Mesendoderm (in vitro differentiated cells): Measurements from ENCODE around the gene CMTM5.

ENCODE experiments used
- DNase-seq: peaks from one replicate; pipeline ENCODE4 v3.0.0; 2013
- H2AK5ac ChIP-seq: 2 replicates; pipeline ENCODE4 v1.6.1; 2013; ENCODE audit warnings: low read length, inconsistent platforms
- H2BK120ac ChIP-seq: 2 replicates; pipeline ENCODE4 v1.6.1; 2013; ENCODE audit warnings: low read depth, mild to moderate bottlenecking, low read length, moderate library complexity, mixed read lengths
- H2BK15ac ChIP-seq: replicated peaks from 2 replicates; pipeline ENCODE4 v1.6.1; 2013; ENCODE audit warnings: low read depth, mild to moderate bottlenecking, moderate library complexity
- H2BK5ac ChIP-seq: 2 replicates; pipeline ENCODE4 v1.6.1; 2013; ENCODE audit warnings: low read length, inconsistent platforms
- H3K18ac ChIP-seq: 2 replicates; pipeline ENCODE4 v1.6.1; 2013; ENCODE audit warnings: mild to moderate bottlenecking, low read length, mixed read lengths
- H3K23ac ChIP-seq: one replicate; pipeline ENCODE4 v1.6.1; 2013; ENCODE audit warnings: low read length
- H3K27ac ChIP-seq: 2 replicates; pipeline ENCODE4 v1.5.1; 2013; ENCODE audit warnings: low read depth, mild to moderate bottlenecking, inconsistent platforms, low read length, moderate library complexity
- H3K27me3 ChIP-seq: 2 replicates; pipeline ENCODE4 v1.6.1; 2013; ENCODE audit warnings: low read length, control low read depth, mild to moderate bottlenecking, inconsistent platforms; ENCODE audit not compliant: insufficient read depth, poor library complexity
- H3K36me3 ChIP-seq: 2 replicates; pipeline ENCODE4 v1.6.1; 2013; ENCODE audit warnings: low read length, inconsistent platforms; ENCODE audit not compliant: control insufficient read depth, insufficient read depth
- H3K4ac ChIP-seq: one replicate; pipeline ENCODE4 v1.6.1; 2013; ENCODE audit warnings: low read depth, mild to moderate bottlenecking, low read length, moderate library complexity
- H3K4me1 ChIP-seq: 2 replicates; pipeline ENCODE4 v1.6.1; 2013; ENCODE audit warnings: low read depth, low read length, inconsistent platforms; ENCODE audit not compliant: control insufficient read depth
- H3K4me2 ChIP-seq: 2 replicates; pipeline ENCODE4 v1.6.1; 2013; ENCODE audit warnings: low read length
- H3K4me3 ChIP-seq: 2 replicates; pipeline ENCODE4 v1.5.1; 2013; ENCODE audit warnings: mild to moderate bottlenecking, low read length
- H3K56ac ChIP-seq: one replicate; pipeline ENCODE4 v1.6.1; 2013; ENCODE audit warnings: low read length
- H3K79me1 ChIP-seq: 2 replicates; pipeline ENCODE4 v1.6.1; 2013; ENCODE audit warnings: low read length, inconsistent platforms
- H3K79me2 ChIP-seq: 2 replicates; pipeline ENCODE4 v1.6.1; 2013; ENCODE audit warnings: mild to moderate bottlenecking, low read length; ENCODE audit not compliant: control insufficient read depth, insufficient read depth
- H3K9ac ChIP-seq: 2 replicates; pipeline ENCODE4 v1.6.1; 2013; ENCODE audit warnings: low read length, inconsistent platforms
- H4K5ac ChIP-seq: one replicate; pipeline ENCODE4 v1.6.1; 2013; ENCODE audit warnings: low read length
- H4K8ac ChIP-seq: one replicate; pipeline ENCODE4 v1.6.1; 2013; ENCODE audit warnings: low read depth, mild to moderate bottlenecking, control low read depth, low read length, moderate library complexity
- WGBS: extraction: QIAGEN DNeasy Blood & Tissue Kit; methylation state at CpG from one replicate; pipeline ENCODE4 v1.1.7; 2013; ENCODE audit warnings: low lambda C conversion rate, missing lambda C conversion rate; ENCODE audit not compliant: insufficient coverage; ENCODE audit errors: extremely low coverage; 5-methylcytosine and 5-hydroxymethylcytosine counted together

Gene CMTM5

DNA sequence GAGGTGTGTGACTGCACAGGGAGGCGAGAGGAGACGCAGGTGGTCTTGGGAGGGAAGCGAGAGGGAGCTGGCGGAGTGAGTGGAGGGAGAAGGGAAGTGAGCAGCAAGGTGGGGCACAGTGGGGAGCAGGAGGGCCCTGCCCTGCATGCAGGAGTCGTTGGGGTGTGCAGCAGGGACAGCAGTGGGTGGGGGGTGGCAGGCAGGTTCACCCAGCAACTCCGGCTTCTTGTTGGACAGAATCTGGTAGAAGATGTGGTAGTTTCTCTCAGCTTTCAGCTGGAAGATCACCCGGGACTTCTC, 26.2 kb downstream of the CMTM5 start:
- Histone ChIP-seq H3K4me1 (no peaks in the 10 kb centered on the region), H3K27me3 (no peaks in the 10 kb centered on the region), H2AK5ac (no peak overlapping the region), H3K4ac (no peak overlapping the region), H3K36me3 (no peaks in the 10 kb centered on the region), H3K56ac (no peak overlapping the region), H3K79me1 (no peaks in the 10 kb centered on the region), H2BK15ac (no peak overlapping the region), H4K5ac (no peak overlapping the region), H3K18ac (no peak overlapping the region), H3K79me2 (no peaks in the 10 kb centered on the region), H3K9ac (no peak overlapping the region), H3K4me3 (no peak overlapping the region), H3K27ac (no peak overlapping the region), H3K4me2 (no peak overlapping the region), H2BK120ac (no peak overlapping the region), H3K23ac (no peak overlapping the region), H4K8ac (no peak overlapping the region), H2BK5ac (no peak overlapping the region)
- no CpG with 5 or more reads among the region's 7 CpGs for WGBS
- DNase-seq = no peak

DNA sequence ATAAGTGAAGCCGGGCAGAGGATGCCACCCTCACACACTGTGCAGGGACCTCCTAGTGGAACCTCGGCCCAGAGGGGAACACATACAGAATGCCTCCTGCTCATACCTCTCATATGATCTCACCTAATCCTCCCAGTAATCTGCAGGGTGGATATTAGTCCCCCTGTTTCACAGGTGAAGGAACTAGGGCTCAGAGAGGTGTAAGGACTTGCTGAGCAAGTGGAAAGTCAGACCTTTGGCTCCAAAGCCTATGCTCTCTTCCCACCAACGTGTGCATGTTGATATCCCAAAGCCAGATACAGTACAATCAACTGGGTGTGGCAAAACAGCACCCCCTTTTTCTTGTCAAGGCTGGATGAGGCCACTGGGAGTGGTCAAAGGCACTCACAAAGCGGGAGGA, 27.1 kb downstream of the CMTM5 start:
- Histone ChIP-seq H3K27me3 (no peaks in the 10 kb centered on the region), H4K5ac (no peak overlapping the region), H3K56ac (no peak overlapping the region), H3K4me2 (no peak overlapping the region), H3K4me3 (no peak overlapping the region), H3K4me1 (no peaks in the 10 kb centered on the region), H3K79me2 (no peaks in the 10 kb centered on the region), H3K4ac (no peak overlapping the region), H3K18ac (no peak overlapping the region), H2BK120ac (no peak overlapping the region), H3K27ac (no peak overlapping the region), H4K8ac (no peak overlapping the region), H3K23ac (no peak overlapping the region), H2AK5ac (no peak overlapping the region), H2BK5ac (no peak overlapping the region), H2BK15ac (no peak overlapping the region), H3K9ac (no peak overlapping the region), H3K79me1 (no peaks in the 10 kb centered on the region), H3K36me3 (no peaks in the 10 kb centered on the region)
- DNase-seq = no peak
- no CpG with 5 or more reads among the region's 4 CpGs for WGBS

DNA sequence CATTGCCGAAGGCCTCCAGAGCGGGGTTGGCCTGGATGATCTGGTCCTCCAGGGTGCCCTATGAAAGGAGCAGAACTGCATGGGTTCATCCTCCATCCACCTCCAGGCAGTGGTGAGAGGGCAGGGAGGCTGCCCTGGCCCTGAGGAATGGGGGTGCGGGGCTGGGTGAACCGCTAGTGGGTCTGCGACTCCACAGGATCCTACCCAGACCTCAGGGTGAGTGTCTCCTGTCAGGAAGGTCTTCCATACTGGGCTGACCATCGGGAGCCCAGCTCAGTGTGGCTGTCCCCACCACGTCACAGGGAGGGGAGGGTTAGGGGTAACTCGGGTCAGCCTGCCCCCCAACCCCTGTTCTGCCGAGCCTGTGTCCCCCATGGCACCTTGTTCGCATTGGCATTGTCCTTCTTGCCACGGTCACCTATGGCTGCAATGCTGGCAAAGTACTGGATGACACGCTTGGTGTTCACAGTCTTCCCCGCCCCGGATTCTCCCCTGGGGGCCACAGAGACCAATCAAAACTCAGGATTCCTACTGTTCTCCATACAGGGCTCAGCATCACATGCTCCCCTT, 27.6 kb downstream of the CMTM5 start:
- Histone ChIP-seq H2BK120ac (no peak overlapping the region), H2BK15ac (no peak overlapping the region), H3K27me3 (no peaks in the 10 kb centered on the region), H3K18ac (no peak overlapping the region), H3K36me3 (no peaks in the 10 kb centered on the region), H4K5ac (no peak overlapping the region), H3K79me2 (no peaks in the 10 kb centered on the region), H3K27ac (no peak overlapping the region), H2BK5ac (no peak overlapping the region), H3K79me1 (no peaks in the 10 kb centered on the region), H3K56ac (no peak overlapping the region), H3K9ac (no peak overlapping the region), H4K8ac (no peak overlapping the region), H2AK5ac (no peak overlapping the region), H3K23ac (no peak overlapping the region), H3K4ac (no peak overlapping the region), H3K4me2 (no peak overlapping the region), H3K4me3 (no peak overlapping the region), H3K4me1 (no peaks in the 10 kb centered on the region)
- no peak for DNase-seq
- no CpG with 5 or more reads among the region's 14 CpGs for WGBS

DNA sequence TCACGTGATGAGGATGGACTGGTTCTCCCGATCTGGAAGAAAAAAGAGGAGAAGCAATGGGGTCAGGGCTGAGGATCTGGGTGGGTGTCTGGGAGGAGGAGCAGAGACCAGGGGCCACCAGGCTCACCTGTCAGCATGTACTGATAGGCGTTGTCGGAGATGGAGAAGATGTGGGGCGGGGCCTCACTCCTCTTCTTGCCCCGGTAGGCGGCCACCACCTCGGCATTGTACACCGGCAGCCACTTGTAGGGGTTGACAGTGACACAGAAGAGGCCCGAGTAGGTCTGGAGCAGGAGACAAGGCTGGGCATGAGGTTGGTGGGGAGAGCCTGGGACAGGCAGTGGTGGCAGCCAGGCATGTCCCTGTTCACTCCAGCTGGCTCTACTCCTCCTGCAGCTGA, 28.2 kb downstream of the CMTM5 start:
- Histone ChIP-seq H3K18ac (no peak overlapping the region), H3K4me1 (no peaks in the 10 kb centered on the region), H3K23ac (no peak overlapping the region), H3K79me2 (no peaks in the 10 kb centered on the region), H3K9ac (no peak overlapping the region), H2AK5ac (no peak overlapping the region), H3K4me2 (no peak overlapping the region), H3K4ac (no peak overlapping the region), H3K27me3 (no peaks in the 10 kb centered on the region), H4K8ac (no peak overlapping the region), H3K79me1 (no peaks in the 10 kb centered on the region), H2BK5ac (no peak overlapping the region), H2BK15ac (no peak overlapping the region), H2BK120ac (no peak overlapping the region), H3K4me3 (no peak overlapping the region), H3K27ac (no peak overlapping the region), H4K5ac (no peak overlapping the region), H3K36me3 (no peaks in the 10 kb centered on the region), H3K56ac (no peak overlapping the region)
- no CpG with 5 or more reads among the region's 10 CpGs for WGBS
- no peak for DNase-seq

DNA sequence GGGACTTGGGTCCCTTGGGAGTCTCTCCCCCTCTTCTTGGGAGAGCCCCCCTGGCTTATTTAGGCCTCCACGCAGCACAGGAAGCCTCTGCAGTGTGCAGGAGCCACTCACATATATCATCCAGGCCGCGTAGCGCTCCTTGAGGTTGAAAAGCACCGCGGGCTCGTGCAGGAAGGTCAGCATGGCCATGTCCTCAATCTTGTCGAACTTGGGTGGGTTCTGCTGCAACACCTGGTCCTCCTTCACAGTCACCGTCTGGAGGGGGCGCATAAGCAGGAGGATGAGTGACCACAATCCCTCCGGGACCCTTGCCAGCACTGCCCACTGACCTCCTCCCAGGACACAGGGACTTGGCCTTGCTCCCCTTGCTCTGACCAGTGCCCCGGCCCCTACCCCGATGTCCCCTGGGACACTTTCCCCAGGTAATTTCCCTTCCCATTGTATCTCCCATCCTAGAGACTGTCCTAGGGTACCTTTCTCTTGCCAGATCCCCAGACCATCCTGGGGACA, 28.7 kb downstream of the CMTM5 start:
- Histone ChIP-seq H3K4me1 (no peaks in the 10 kb centered on the region), H2AK5ac (no peak overlapping the region), H4K5ac (no peak overlapping the region), H3K18ac (no peak overlapping the region), H3K56ac (no peak overlapping the region), H2BK15ac (no peak overlapping the region), H3K27ac (no peak overlapping the region), H3K79me2 (no peaks in the 10 kb centered on the region), H3K9ac (no peak overlapping the region), H3K79me1 (no peaks in the 10 kb centered on the region), H2BK120ac (no peak overlapping the region), H3K36me3 (no peaks in the 10 kb centered on the region), H3K23ac (no peak overlapping the region), H3K27me3 (no peaks in the 10 kb centered on the region), H3K4me2 (no peak overlapping the region), H3K4me3 (no peak overlapping the region), H4K8ac (no peak overlapping the region), H2BK5ac (no peak overlapping the region), H3K4ac (no peak overlapping the region)
- no CpG with 5 or more reads among the region's 13 CpGs for WGBS
- no peak for DNase-seq

DNA sequence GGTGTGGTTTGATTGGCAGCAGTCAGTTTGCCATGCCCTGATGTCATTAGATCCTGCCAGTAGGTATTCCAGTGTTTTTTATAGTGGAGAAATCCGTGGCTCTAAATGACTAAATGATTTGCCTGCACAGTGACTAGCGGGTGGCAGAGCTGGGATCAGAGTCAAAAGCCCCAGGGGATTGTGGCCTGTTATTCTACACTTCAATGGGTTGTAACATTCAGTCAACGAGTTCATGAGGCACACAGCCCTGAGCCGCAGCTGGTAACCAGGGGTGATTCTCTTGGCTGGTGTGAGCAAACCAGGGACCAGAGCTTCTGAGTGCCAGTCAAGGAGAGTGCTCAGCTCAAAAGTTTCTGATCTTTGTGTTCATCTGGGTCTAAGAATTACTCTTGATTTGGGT, 29.4 kb downstream of the CMTM5 start:
- H2AK5ac ChIP-seq = no peak overlapping the region
- no peaks in the 10 kb centered on the region for H3K27me3 ChIP-seq

More for the DNA sequence above, 29.4 kb downstream of the CMTM5 start:
- no peak overlapping the region for H2BK15ac ChIP-seq
- no peak overlapping the region for H3K27ac ChIP-seq
- no peak for DNase-seq
- no peak overlapping the region for H4K5ac ChIP-seq
- no peak overlapping the region for H3K18ac ChIP-seq
- no peaks in the 10 kb centered on the region for H3K4me1 ChIP-seq
- H3K4me2 ChIP-seq = no peak overlapping the region
- no peak overlapping the region for H2BK5ac ChIP-seq
- no CpG with 5 or more reads among the region's 4 CpGs for WGBS
- no peak overlapping the region for H3K4ac ChIP-seq
- H3K23ac ChIP-seq = no peak overlapping the region
- H3K79me1 ChIP-seq = no peaks in the 10 kb centered on the region
- no peak overlapping the region for H3K56ac ChIP-seq
- H3K4me3 ChIP-seq = no peak overlapping the region
- H4K8ac ChIP-seq = no peak overlapping the region
- H2BK120ac ChIP-seq = no peak overlapping the region
- H3K9ac ChIP-seq = no peak overlapping the region
- H3K79me2 ChIP-seq = no peaks in the 10 kb centered on the region
- no peaks in the 10 kb centered on the region for H3K36me3 ChIP-seq
